Hematopoietic multipotent progenitor cell treated with erythropoietin and hydrocortisone succinate and interleukin-3 and kit ligand, for 8 days (in vitro differentiated cells): ENCODE results near the gene AMT.

Experiments
- DNase-seq: peaks from one replicate; pipeline ENCODE4 v3.0.0-alpha.2; 2015

Gene AMT

GRCh38 chr3:49387721-49388120 is 34.6 kb downstream of the AMT start:
- no peak for DNase-seq

GRCh38 chr3:49386056-49386756 is 36.1 kb downstream of the AMT start:
- no peak for DNase-seq

GRCh38 chr3:49385617-49386016 is 36.7 kb downstream of the AMT start:
- DNase-seq: no peak

GRCh38 chr3:49383387-49383786 is 38.9 kb downstream of the AMT start:
- DNase-seq: no peak

GRCh38 chr3:49378249-49378895 is 43.9 kb downstream of the AMT start:
- DNase-seq: no peak

- DNase-seq: no peak
Observed at GRCh38 chr3:49377483-49377882, 44.8 kb downstream of the AMT start.

- DNase-seq: no peak
Observed at GRCh38 chr3:49371946-49372345, 50.3 kb downstream of the AMT start.

GRCh38 chr3:49370585-49371290 is 51.5 kb downstream of the AMT start:
- DNase-seq: no peak
